Fibroblast of mammary gland (primary cell): ENCODE data around the gene CBX5.

Experiments used
- DNase-seq: peaks from one replicate; pipeline ENCODE4 v3.0.0-alpha.2; 2010; ENCODE audit warnings: low read depth
- H3K4me3 ChIP-seq: 2 replicates; pipeline ENCODE4 v1.5.1; 2011; ENCODE audit warnings: low read depth, mild to moderate bottlenecking, low read length, moderate library complexity; ENCODE audit not compliant: control insufficient read depth
- CTCF ChIP-seq: conservative IDR thresholded peaks from 2 replicates; pipeline ENCODE4 v1.5.1; 2011; ENCODE audit warnings: low read depth, low read length, inconsistent platforms; ENCODE audit not compliant: control insufficient read depth, insufficient read depth

The CBX5 gene

GRCh38 chr12:54280468-54281260 lies 742 bp upstream of the CBX5 start, which contains the start of gene HNRNPA1:
TSS of gene HNRNPA1 (plus strand) at chr12:54280726. CDS start at chr12:54280808, 82 bp downstream.
- peak within 1 kb of the TSS; percentile 99 for H3K4me3 ChIP-seq
- no peak for TF ChIP-seq CTCF
- peak; percentile 100 for DNase-seq

- peak overlapping the region; percentile 93 for H3K4me3 ChIP-seq
- DNase-seq = no peak
- no peak for TF ChIP-seq CTCF
Observed at GRCh38 chr12:54279227-54279631, 693 bp downstream of the CBX5 start.

DNA sequence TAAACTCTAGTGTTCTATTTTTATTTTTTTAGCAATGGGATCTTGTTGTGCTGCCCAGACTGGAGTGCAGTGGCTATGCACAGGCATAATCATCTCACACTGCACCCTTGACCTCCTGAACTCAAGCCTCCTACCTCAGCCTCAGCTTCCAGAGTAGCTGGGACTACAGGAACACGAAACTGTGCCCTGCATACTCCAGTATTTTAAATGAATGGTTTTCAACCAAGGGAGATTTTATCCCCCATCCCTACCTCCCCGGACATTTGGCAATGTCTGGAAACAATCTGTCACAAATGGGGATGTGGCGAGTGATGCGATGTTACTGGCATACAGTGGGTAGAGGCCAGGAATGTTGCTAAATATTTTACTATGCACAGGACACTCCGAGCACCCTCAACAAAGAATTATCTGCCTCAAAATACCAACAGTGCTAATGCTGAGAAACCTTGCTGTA lies 2.1 kb downstream of the CBX5 start:
- TF ChIP-seq CTCF = no peak
- H3K4me3 ChIP-seq = peak overlapping the region; percentile 93
- DNase-seq = peak; percentile 34

DNA sequence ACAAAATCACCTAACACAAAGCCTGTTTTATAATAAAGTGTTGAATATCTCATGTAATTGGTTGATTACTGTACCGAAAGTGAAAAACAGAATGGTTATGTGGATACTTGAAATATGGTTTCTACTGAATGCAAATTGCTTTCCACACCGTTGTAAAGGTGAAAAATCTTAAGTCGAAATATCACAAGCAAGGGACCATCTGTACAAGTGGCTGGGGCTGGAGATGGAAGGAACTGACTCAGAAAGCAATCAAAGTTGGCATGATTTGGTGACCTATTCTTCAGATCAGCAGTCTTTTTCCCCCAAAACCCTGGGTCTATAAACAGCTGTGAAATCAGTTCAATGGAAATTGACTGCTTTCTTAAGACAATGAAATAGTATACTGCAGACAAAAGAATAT lies 3.6 kb downstream of the CBX5 start:
- TF ChIP-seq CTCF = no peak
- DNase-seq = no peak
- no peak overlapping the region for H3K4me3 ChIP-seq

- no peak overlapping the region for H3K4me3 ChIP-seq
- DNase-seq = no peak
- no peak for TF ChIP-seq CTCF
Observed at GRCh38 chr12:54273981-54274380, 5.9 kb downstream of the CBX5 start.

DNA sequence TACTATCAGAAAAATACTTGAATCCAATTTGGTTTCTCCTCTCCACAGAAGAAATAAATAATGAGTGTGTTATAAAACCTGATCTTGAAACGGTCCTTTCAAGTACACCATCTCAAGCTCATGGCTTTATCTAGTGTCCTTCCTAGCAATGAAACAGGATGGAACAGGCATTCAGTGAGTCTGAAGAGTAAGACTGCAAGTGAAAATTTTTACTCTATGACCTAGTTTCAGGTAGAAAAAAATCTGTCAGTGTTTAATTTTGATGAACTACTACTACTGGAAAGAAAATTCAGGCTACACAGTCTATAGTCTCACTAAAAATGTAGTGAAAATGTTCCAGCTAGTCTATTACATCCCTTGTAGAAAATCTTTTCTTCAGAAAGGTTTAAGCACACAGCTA lies 7.7 kb downstream of the CBX5 start:
- no peak overlapping the region for H3K4me3 ChIP-seq
- TF ChIP-seq CTCF = no peak
- no peak for DNase-seq

DNA sequence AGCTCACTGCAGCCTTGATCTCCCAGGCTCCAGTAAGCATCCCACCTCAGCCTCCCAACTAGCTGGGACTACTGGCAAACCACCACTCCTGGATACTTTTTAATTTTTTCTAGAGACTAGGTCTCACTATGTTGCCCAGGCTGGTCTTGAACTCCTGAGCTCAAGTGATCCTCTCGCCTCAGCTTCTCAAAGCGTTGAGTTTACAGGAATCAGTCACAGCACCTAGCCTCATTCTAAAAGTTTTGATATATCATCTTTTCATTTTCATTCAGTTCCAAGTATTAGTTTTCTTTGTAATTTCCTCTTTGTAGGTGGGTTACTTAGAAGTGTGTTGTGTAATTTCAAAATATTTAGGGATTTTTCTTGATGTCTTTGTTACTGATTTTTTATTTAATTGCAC lies 9.6 kb downstream of the CBX5 start:
- TF ChIP-seq CTCF = no peak
- no peak for DNase-seq
- no peak overlapping the region for H3K4me3 ChIP-seq
